NCI-H2107 (cell line): ENCODE data around the gene OR2W3.
"Not testable (repeated sequence)": the region's sequence is repeated elsewhere in the genome, so short reads cannot be mapped to it uniquely, and the experiment has no call there.

Source experiments
- DNase-seq: peaks from one replicate; lab custom pipeline; 2025; lab: John Stamatoyannopoulos, UW

Gene OR2W3

GRCh38 chr1:247919952-247920351 lies 24.6 kb downstream of the OR2W3 start, which contains the start of gene OR2T8:
TSS of gene OR2T8 (plus strand) at chr1:247920252. CDS start at chr1:247921018, 766 bp downstream.
- DNase-seq: no peak

GRCh38 chr1:247923941-247924340 lies 28.6 kb downstream of the OR2W3 start:
- DNase-seq: no peak

GRCh38 chr1:247924868-247925267 lies 29.5 kb downstream of the OR2W3 start, which contains the start of gene OR2AJ1:
TSS of gene OR2AJ1 (plus strand) at chr1:247924889. CDS start at chr1:247933769, 8,880 bp downstream.
- DNase-seq: no peak

GRCh38 chr1:247933989-247934388 lies 38.6 kb downstream of the OR2W3 start:
- no peak for DNase-seq

- DNase-seq: no peak
Observed at GRCh38 chr1:247935781-247936180, 40.4 kb downstream of the OR2W3 start.

- DNase-seq: no peak
Observed at GRCh38 chr1:247936415-247936814, 41.0 kb downstream of the OR2W3 start.

- DNase-seq: not testable (repeated sequence)
Observed at GRCh38 chr1:247936965-247937734, 41.8 kb downstream of the OR2W3 start.

- DNase-seq: no peak
Observed at GRCh38 chr1:247942624-247943023, 47.2 kb downstream of the OR2W3 start.
